ENCODE results near the gene PSD.

The PSD gene

DNA sequence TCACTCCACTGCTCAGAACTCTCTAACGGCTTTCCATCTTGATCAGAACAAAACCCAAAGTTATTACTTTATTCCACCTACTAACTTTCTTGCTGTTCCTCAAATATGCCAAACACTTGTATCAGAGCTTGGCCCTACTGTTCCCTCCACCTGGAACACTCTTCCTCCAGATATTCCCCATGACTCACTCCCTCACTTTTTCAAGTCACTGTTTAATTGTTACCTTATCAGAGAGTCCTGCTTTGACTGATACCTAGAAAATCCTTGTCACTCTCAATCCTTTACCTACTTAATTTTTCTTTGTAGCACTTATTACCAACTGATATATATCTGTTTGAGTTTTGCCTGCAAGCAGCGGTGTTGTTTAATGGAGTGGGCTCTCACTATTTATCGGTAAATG is 28.7 kb downstream of the PSD start:
- no peak for DNase-seq (ENCODE audit: low read depth)

- no peak for DNase-seq (ENCODE audit: low read depth)
Measured at GRCh38 chr10:102384606-102385429, 33.8 kb downstream of the PSD start.

GRCh38 chr10:102384053-102384452 is 34.5 kb downstream of the PSD start:
- DNase-seq (ENCODE audit: low read depth): no peak

DNA sequence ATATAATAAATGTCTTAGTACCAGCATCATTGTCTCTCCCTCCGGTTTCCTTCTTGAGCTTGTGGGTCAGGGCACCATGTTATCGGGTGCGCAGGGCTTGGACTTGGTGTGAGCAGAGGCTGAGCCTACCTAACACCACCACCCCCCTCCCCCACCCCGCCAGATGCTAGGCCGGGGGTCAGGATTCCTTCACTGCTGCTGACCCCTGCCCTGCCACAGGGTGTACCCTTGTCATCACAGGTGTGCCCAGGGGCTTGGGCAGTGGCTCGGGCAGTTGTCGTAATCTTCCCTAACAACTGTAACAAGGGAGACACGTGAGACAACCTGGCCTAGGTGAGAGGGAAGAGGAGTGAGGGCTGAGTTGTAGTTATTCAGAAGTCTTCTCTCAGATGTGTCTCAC is 35.7 kb downstream of the PSD start:
- DNase-seq (ENCODE audit: low read depth): no peak

- DNase-seq (ENCODE audit: low read depth): no peak
Measured at GRCh38 chr10:102381983-102382382, 36.6 kb downstream of the PSD start.

DNA sequence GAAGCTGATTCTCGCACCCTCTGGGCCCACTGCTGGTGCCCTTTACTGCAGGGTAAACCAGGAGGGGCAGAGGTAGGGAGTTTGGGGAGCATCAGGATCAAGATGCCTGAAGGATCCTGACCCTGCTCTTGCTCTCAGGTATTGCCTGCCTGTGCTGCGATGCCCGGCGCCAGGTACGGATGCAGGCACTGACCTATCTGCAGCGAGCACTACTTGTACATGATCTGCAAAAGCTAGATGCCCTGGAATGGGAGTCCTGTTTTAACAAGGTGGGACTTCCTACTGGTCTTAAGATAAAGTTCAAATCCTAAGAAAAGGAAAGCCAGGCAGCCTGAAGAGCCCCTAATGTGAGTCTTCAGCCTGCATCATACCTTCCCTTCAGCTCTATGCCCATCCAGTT is 39.2 kb downstream of the PSD start:
- no peak for DNase-seq (ENCODE audit: low read depth)

GRCh38 chr10:102376901-102377300 is 41.7 kb downstream of the PSD start:
- DNase-seq (ENCODE audit: low read depth): no peak

- no peak for DNase-seq (ENCODE audit: low read depth)
Measured at GRCh38 chr10:102375867-102376266, 42.7 kb downstream of the PSD start.

DNA sequence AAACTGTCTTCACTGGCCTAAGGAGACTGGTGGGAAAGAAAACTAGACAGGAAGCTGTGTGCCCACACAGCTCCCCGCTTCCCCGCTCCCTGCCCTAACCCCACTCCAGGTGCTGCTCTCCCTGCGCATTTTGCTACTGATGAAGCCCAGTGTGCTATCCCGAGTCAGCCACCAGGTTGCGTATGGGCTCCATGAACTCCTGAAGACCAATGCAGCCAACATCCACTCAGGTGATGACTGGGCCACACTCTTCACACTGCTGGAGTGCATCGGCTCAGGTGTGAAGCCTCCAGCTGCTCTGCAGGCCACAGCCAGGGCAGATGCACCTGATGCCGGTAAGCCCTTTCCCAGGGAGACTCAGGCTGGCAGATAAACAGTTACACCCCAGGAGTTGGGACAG is 43.3 kb downstream of the PSD start:
- no peak for DNase-seq (ENCODE audit: low read depth)

- DNase-seq (ENCODE audit: low read depth): no peak
Measured at GRCh38 chr10:102371295-102371694, 47.3 kb downstream of the PSD start.

GRCh38 chr10:102368077-102368476 is 50.5 kb downstream of the PSD start:
- DNase-seq (ENCODE audit: low read depth): no peak

DNA sequence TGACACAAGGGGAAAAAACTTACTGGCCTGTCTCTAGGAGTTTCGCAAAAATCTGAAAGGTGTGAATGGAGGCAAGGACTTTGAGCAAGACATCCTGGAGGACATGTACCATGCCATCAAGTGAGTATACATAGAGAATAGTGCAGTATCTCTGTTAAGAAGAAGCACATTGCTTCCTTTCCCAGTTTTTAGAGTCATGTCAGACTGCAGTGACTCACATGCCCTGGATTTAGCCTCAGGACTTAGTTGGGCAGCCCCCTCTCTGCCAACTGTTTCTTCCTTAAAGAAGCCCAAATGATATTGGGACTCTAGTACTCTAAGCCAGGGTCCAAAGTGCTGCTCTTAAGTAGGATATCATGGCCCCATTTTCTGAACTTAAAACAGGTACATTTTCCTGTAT is 51.1 kb downstream of the PSD start:
- DNase-seq (ENCODE audit: low read depth): no peak

DNA sequence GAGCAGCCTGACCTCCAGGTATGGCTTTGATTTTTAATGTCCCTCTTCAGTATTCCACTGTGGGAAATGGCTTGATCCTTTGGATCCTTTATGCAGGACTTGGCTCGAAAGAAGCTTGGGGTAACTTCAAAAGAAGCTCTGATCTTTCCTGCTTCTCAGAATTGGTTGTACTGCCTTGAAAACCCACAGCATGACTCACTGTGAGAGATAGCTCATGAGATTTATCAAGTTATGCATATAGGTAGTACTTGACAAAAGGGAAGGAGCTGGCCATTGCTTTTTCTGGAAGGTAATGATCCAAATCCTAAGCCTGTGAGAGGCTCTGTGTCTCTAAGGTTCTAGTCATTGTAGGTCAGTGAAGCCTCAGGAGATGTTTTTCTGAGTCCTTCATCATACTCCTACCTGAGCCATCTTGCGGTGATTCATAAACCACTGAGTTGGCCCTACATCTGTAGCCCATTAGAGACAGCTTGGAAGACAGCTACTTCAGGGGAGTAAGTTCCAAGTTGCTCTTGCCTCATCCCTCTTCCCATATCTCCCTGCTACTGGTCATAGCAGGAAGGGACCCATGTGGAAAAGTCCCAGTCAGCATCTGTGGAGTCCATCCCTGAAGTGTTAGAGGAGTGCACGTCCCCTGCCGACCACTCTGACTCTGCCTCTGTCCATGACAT is 59.7 kb downstream of the PSD start:
- no peak for DNase-seq (ENCODE audit: low read depth)

DNA sequence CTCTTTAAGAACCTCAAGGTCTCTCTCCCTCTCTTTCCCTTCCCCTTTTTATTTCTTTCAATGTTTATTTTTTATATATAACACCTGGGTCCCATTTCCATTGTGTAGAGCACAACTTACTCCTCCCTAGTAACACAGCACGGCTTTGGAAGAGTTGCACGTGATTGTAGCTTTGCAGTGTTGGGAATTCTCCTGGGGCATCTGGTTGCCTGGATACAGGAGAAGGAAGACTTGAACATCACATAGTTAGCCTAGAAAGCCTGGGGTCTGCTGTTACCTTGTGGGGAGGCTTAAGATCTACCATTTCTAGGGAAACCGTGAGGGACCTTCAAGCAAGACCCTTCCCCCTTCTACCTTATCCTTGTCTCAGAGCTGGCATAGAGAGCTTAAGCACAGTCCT is 64.1 kb downstream of the PSD start:
- DNase-seq (ENCODE audit: low read depth): no peak

All from GM04504 (cell line).